K562 (cell line): ENCODE measurements around the gene PPM1N.

ENCODE experiments used
- ADNP ChIP-seq: fragments of 200-800 bp; sonication (Bioruptor generic); IDR thresholded peaks from 2 replicates; pipeline ENCODE4 v1.6.1; 2016; ENCODE audit warnings: missing genetic modification characterization, missing compliant biosample characterization
- CEBPG ChIP-seq, 3 experiments: fragments of 200-800 bp in 1 of 3; sonication (Bioruptor generic) in 1 of 3; sonication (generic) in 1 of 3; formaldehyde crosslinking in 1 of 3; IDR thresholded peaks in 2 of 3; conservative IDR thresholded peaks in 1 of 3; 2 replicates each; pipeline versions ENCODE4 v1.6.1 to v1.8.0; 2016 to 2022; ENCODE audit warnings: missing compliant biosample characterization in 2 of 3, missing genetic modification characterization in 2 of 3, mild to moderate bottlenecking in 1 of 3, missing genetic modification reagents in 1 of 3
- CTBP1 ChIP-seq: fragments of 450-650 bp; IDR thresholded peaks from 2 replicates; pipeline ENCODE4 v1.6.1; 2016; ENCODE audit warnings: borderline replicate concordance
- DDX20 ChIP-seq: fragments of 450-650 bp; IDR thresholded peaks from 2 replicates; pipeline ENCODE4 v1.6.1; 2016; ENCODE audit warnings: missing genetic modification characterization, low read depth, mild to moderate bottlenecking, missing compliant biosample characterization, moderate library complexity
- EP300 ChIP-seq: IDR thresholded peaks from 2 replicates; pipeline ENCODE4 v1.6.1; 2012; ENCODE audit warnings: low read length, improper control_type of control experiment
- FOXJ3 ChIP-seq: sonication (generic); formaldehyde crosslinking; IDR thresholded peaks from 2 replicates; pipeline ENCODE4 v1.4.0; 2020; ENCODE audit warnings: mild to moderate bottlenecking, missing genetic modification reagents
- POLR2A ChIP-seq: fragments of 450-650 bp; conservative IDR thresholded peaks from 2 replicates; pipeline ENCODE4 v1.6.1; 2016
- RFX1 ChIP-seq: fragments of 450-650 bp; IDR thresholded peaks from 2 replicates; pipeline ENCODE4 v1.6.1; 2016; ENCODE audit warnings: mild to moderate bottlenecking, moderate library complexity
- RHOXF2B ChIP-seq: fragments of 250-450 bp; sonication (Bioruptor Pico); conservative IDR thresholded peaks from 2 replicates; pipeline ENCODE4 v1.5.1; 2021
- RNF2 ChIP-seq: sonication (generic); IDR thresholded peaks from 2 replicates; pipeline ENCODE4 v1.6.1; 2016
- SMAD3 ChIP-seq: fragments of 450-650 bp; formaldehyde crosslinking; conservative IDR thresholded peaks from 2 replicates; pipeline ENCODE4 v1.4.0; 2020; ENCODE audit warnings: mild to moderate bottlenecking
- SP1 ChIP-seq: sonication (generic); formaldehyde crosslinking; IDR thresholded peaks from 2 replicates; pipeline ENCODE4 v1.8.1; 2022; ENCODE audit warnings: mild to moderate bottlenecking, missing genetic modification reagents
- YY1 ChIP-seq, 3 experiments: IDR thresholded peaks; 2 replicates each; pipeline ENCODE4 v1.6.1; 2011; ENCODE audit warnings: low read length in 2 of 3, mild to moderate bottlenecking in 2 of 3, moderate library complexity in 2 of 3, borderline replicate concordance in 1 of 3, control low read depth in 1 of 3, low read depth in 1 of 3; ENCODE audit not compliant: insufficient read depth in 3 of 3, insufficient replicate concordance in 2 of 3, control insufficient read depth in 1 of 3, insufficient read length in 1 of 3; ENCODE audit errors: extremely low read depth in 1 of 3
- ZNF609 ChIP-seq: sonication (generic); formaldehyde crosslinking; IDR thresholded peaks from 2 replicates; pipeline ENCODE4 v1.8.1; 2023; ENCODE audit warnings: missing genetic modification reagents, mild to moderate bottlenecking, borderline replicate concordance

- TF ChIP-seq ADNP (no peak), RHOXF2B (no peak), SP1 (CRISPR knock-in tag) (no peak), ZNF609 (no peak), POLR2A (no peak), RNF2 (no peak), CTBP1 (no peak), DDX20 (tag) (no peak), EP300 (no peak), FOXJ3 (CRISPR knock-in tag) (no peak), CEBPG (CRISPR knock-in tag; IDR thresholded peaks at IDR 0.05) (no peak), CEBPG (tag; conservative IDR thresholded peaks at IDR 0.05 in 1 of 2, IDR thresholded peaks at IDR 0.05 in 1 of 2) (no peak), RFX1 (no peak), SMAD3 (CRISPR knock-in tag) (no peak), YY1 (IDR thresholded peaks at IDR 0.05; ENCODE audit: borderline replicate concordance in 1 of 3, control insufficient read depth in 1 of 3, extremely low read depth in 1 of 3, insufficient read depth in 3 of 3, insufficient read length in 1 of 3, insufficient replicate concordance in 2 of 3, low read depth in 1 of 3, low read length in 2 of 3) (no peak)
These were observed 36.1 kb upstream of the PPM1N start for GRCh38 chr19:45462174-45462573.
